IMR-90 (cell line): ENCODE data around the gene KCNMA1. TPM values are rescaled to one million over a fixed set of nuclear protein-coding genes. Genes with fewer than 3 reads are reported as not detected.

Experiments
- ATAC-seq: fragments of 200-7000 bp; cut with Tn5 transposase; 2 replicates; pipeline ENCODE4 v1.9.1; 2020; ENCODE audit warnings: low read depth, mild to moderate bottlenecking, moderate library complexity
- BruUV-seq: library from RNA; stranded (reverse); fragments of 400-500 nt; replicated peaks from 2 replicates; lab custom pipeline; 2021; lab: Mats Ljungman, UMichigan
- CTCF ChIA-PET: fragments of 300-600 bp; formaldehyde crosslinking; extraction: SDS; loops from one replicate; lab custom pipeline; 2021; ENCODE audit warnings: antibody characterized with exemption; lab: Yijun Ruan, JAX
- POLR2A ChIA-PET: fragments of 300-600 bp; sonication (Branson Sonifier 250); formaldehyde crosslinking; loops from one replicate; lab custom pipeline; 2022; ENCODE audit warnings: antibody characterized with exemption; ENCODE audit not compliant: unreplicated experiment; lab: Charles Lee
- DNase-seq: peaks from one replicate; pipeline ENCODE4 v3.0.0; 2013
- H2AFZ ChIP-seq: replicated peaks from 2 replicates; pipeline ENCODE3; 2013; ENCODE audit warnings: low read length, mild to moderate bottlenecking; ENCODE audit not compliant: poor library complexity
- H2AK5ac ChIP-seq: 2 replicates; pipeline ENCODE4 v1.6.1; 2013; ENCODE audit warnings: low read depth, low read length, inconsistent platforms
- H2AK9ac ChIP-seq: replicated peaks from 2 replicates; pipeline ENCODE3; 2013; ENCODE audit warnings: mild to moderate bottlenecking, low read depth, low read length, moderate library complexity; ENCODE audit not compliant: poor library complexity
- H2BK120ac ChIP-seq: 2 replicates; pipeline ENCODE4 v1.6.1; 2013; ENCODE audit warnings: low read depth, low read length, inconsistent platforms
- H2BK15ac ChIP-seq: 3 replicates; pipeline ENCODE4 v1.6.1; 2013; ENCODE audit warnings: low read depth, low read length, inconsistent platforms
- H2BK20ac ChIP-seq: 2 replicates; pipeline ENCODE4 v1.6.1; 2013; ENCODE audit warnings: low read depth, mild to moderate bottlenecking, inconsistent platforms, low read length, moderate library complexity
- H2BK5ac ChIP-seq: 2 replicates; pipeline ENCODE4 v1.6.1; 2013; ENCODE audit warnings: mild to moderate bottlenecking, low read depth, low read length, inconsistent platforms; ENCODE audit not compliant: poor library complexity, severe bottlenecking
- H3K14ac ChIP-seq: replicated peaks from 2 replicates; pipeline ENCODE4 v1.6.1; 2013; ENCODE audit warnings: low read depth, low read length, inconsistent platforms
- H3K18ac ChIP-seq: 2 replicates; pipeline ENCODE4 v1.6.1; 2013; ENCODE audit warnings: low read depth, low read length, control low read depth
- H3K23ac ChIP-seq: 2 replicates; pipeline ENCODE4 v1.6.1; 2013; ENCODE audit warnings: low read depth, low read length, inconsistent platforms
- H3K27ac ChIP-seq: 2 replicates; pipeline ENCODE4 v1.5.1; 2013; ENCODE audit warnings: mild to moderate bottlenecking, control low read depth, low read length; ENCODE audit not compliant: insufficient read depth
- H3K27me3 ChIP-seq: 2 replicates; pipeline ENCODE4 v1.6.1; 2013; ENCODE audit warnings: low read length; ENCODE audit not compliant: control insufficient read depth, insufficient read depth
- H3K36me3 ChIP-seq: 2 replicates; pipeline ENCODE4 v1.6.1; 2013; ENCODE audit warnings: low read length, mixed read lengths; ENCODE audit not compliant: control insufficient read depth, insufficient read depth
- H3K4ac ChIP-seq: 2 replicates; pipeline ENCODE4 v1.6.1; 2013; ENCODE audit warnings: low read depth, low read length, inconsistent platforms
- H3K4me1 ChIP-seq: 2 replicates; pipeline ENCODE4 v1.6.1; 2013; ENCODE audit warnings: low read length, mixed read lengths; ENCODE audit not compliant: control insufficient read depth, insufficient read depth
- H3K4me2 ChIP-seq: 2 replicates; pipeline ENCODE4 v1.6.1; 2013; ENCODE audit warnings: low read depth, mild to moderate bottlenecking, control low read depth, low read length, moderate library complexity
- H3K4me3 ChIP-seq: 2 replicates; pipeline ENCODE4 v1.5.1; 2013; ENCODE audit warnings: low read depth, mild to moderate bottlenecking, control low read depth, low read length, moderate library complexity; ENCODE audit not compliant: insufficient read depth
- H3K56ac ChIP-seq: 2 replicates; pipeline ENCODE4 v1.6.1; 2013; ENCODE audit warnings: low read length, inconsistent platforms; ENCODE audit not compliant: insufficient read depth; ENCODE audit errors: extremely low read depth
- H3K79me1 ChIP-seq, 2 experiments: 2 replicates each; pipeline ENCODE4 v1.6.1; 2013; ENCODE audit warnings: low read length in 2 of 2, inconsistent platforms in 1 of 2, low read depth in 1 of 2
- H3K9ac ChIP-seq: 2 replicates; pipeline ENCODE4 v1.6.1; 2013; ENCODE audit warnings: low read depth, low read length, control low read depth
- H3K9me1 ChIP-seq: 2 replicates; pipeline ENCODE4 v1.6.1; 2013; ENCODE audit warnings: low read length, inconsistent platforms; ENCODE audit not compliant: insufficient read depth
- H3K9me3 ChIP-seq: 2 replicates; pipeline ENCODE4 v1.6.1; 2013; ENCODE audit warnings: low read length; ENCODE audit not compliant: control insufficient read depth, insufficient read depth
- H4K20me1 ChIP-seq: 2 replicates; pipeline ENCODE4 v1.6.1; 2013; ENCODE audit warnings: low read length, inconsistent platforms; ENCODE audit not compliant: insufficient read depth
- H4K5ac ChIP-seq: 2 replicates; pipeline ENCODE4 v1.6.1; 2013; ENCODE audit warnings: mild to moderate bottlenecking, low read depth, low read length, control low read depth
- H4K8ac ChIP-seq, 2 experiments: 2 replicates each; pipeline ENCODE4 v1.6.1; 2013; ENCODE audit warnings: low read depth in 2 of 2, low read length in 2 of 2, control low read depth in 1 of 2, inconsistent platforms in 1 of 2
- H4K91ac ChIP-seq: 2 replicates; pipeline ENCODE4 v1.6.1; 2013; ENCODE audit warnings: low read depth, low read length, inconsistent platforms; ENCODE audit not compliant: insufficient read depth
- WGBS, 2 experiments: methylation state at CpG; one replicate each; pipeline versions ENCODE4 v1.1.5 to v1.1.7; 2013; ENCODE audit warnings: missing lambda C conversion rate in 2 of 2; ENCODE audit not compliant: insufficient read length in 1 of 2; ENCODE audit errors: extremely low coverage in 2 of 2; 5-methylcytosine and 5-hydroxymethylcytosine counted together
- dilution Hi-C: fragments of 300-500 bp; cut with HindIII; formaldehyde crosslinking; loops from one replicate; pipeline ENCODE4 v1.14.3; 2018; ENCODE audit warnings: low sequenced_read_pairs; ENCODE audit not compliant: unreplicated experiment
- in situ Hi-C: fragments of 300-500 bp; cut with MboI; formaldehyde crosslinking; loops from 3 replicates; pipeline ENCODE4 v1.14.3; 2019; ENCODE audit warnings: low sequenced_read_pairs, inconsistent platforms, mixed read lengths
- intact Hi-C: fragments of 100-400 bp; cut with micrococcal nuclease; formaldehyde crosslinking; loops from 2 replicates; pipeline ENCODE4 v1.10.0; 2022
- polyA plus RNA-seq, 3 experiments: library from polyadenylated mRNA; depleted of rRNA; stranded (reverse); fragments of >200 nt; gene quantifications; 2 replicates each; pipeline ENCODE4 v1.2.3, GENCODE V29; 2012; ENCODE audit warnings: low replicate concordance in 1 of 3
- total RNA-seq: library from RNA; depleted of rRNA; stranded (reverse); fragments of >200 nt; gene quantifications from 2 replicates; pipeline ENCODE4 v1.2.3, GENCODE V29; 2012
- TF ChIP-seq, protein P1 (sequence below): conservative IDR thresholded peaks from 2 replicates; pipeline ENCODE4 v1.5.1; 2012; ENCODE audit warnings: mild to moderate bottlenecking, low read depth, low read length, improper control_type of control experiment

KCNMA1 gene
- total and polyA plus RNA-seq, 2 of the 4 experiments (the other 2 are of a cell fraction) = 25.6 to 29.6 TPM

DNA sequence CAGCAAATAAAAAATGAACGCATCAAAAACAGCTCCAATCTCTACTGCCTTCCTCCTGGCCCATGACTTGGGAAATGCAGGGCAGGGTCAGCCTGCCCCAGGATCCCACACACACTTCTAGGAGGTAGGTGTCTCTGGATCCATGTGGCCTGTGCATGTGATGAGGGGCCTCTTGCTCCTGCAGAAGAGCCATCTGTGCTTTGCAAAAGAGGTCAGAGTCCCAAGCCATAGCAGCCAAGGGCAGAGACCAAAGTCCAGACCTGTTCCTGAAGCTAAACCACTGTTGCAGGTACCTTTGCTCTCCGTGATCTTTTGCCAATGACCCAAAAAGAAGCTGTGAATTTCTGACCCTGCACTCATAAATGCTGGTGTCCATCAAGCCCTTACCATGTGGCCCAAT lies 57.1 kb downstream of the KCNMA1 start:
- Histone ChIP-seq H4K91ac (no peak overlapping the region), H3K4me2 (no peak overlapping the region), H2BK5ac (no peak overlapping the region), H2BK20ac (no peak overlapping the region), H3K27me3 (no peaks in the 10 kb centered on the region), H4K20me1 (no peaks in the 10 kb centered on the region), H3K4me1 (peaks cover 9% of the 10 kb centered on the region), H3K4me3 (no peak overlapping the region), H3K36me3 (no peaks in the 10 kb centered on the region), H2BK120ac (no peak overlapping the region), H3K4ac (no peak overlapping the region), H3K79me1 (peaks cover 0 to 19% of the 10 kb centered on the region in 2 experiments; a peak in 2 of 4 replicates), H4K5ac (no peak overlapping the region), H4K8ac (no peak overlapping the region), H2AK5ac (no peak overlapping the region; the same call in 1 of the 2 replicates), H3K23ac (no peak overlapping the region), H3K14ac (no peak overlapping the region), H3K9me1 (peaks cover 24% of the 10 kb centered on the region), H2AFZ (no peak overlapping the region), H3K9ac (no peak overlapping the region), H3K27ac (no peak overlapping the region), H2BK15ac (no peak overlapping the region), H3K9me3 (no peaks in the 10 kb centered on the region), H3K56ac (no peak overlapping the region), H2AK9ac (no peak overlapping the region), H3K18ac (no peak overlapping the region)
- WGBS, 2 experiments = 80% methylated on average over 1 of the region's 2 CpGs; no CpG with 5 or more reads in 1 of the 2 experiments
- in situ Hi-C loops (no loop called here), intact Hi-C loops (loop anchor here (10.0 kb wide), 1 partner anchor 46 kb away; no protein-coding TSS in a partner anchor), dilution Hi-C loops (no loop called here)
- no TSS peak for BruUV-seq
- DNase-seq = no peak
- ChIA-PET CTCF (no interaction called here), POLR2A (interaction anchor here (0.7 kb wide), 1 partner anchor 12 kb away, joined by 4 read pairs; no protein-coding TSS in a partner anchor)
- ATAC-seq = no peak
- TF ChIP-seq, protein P1, sequence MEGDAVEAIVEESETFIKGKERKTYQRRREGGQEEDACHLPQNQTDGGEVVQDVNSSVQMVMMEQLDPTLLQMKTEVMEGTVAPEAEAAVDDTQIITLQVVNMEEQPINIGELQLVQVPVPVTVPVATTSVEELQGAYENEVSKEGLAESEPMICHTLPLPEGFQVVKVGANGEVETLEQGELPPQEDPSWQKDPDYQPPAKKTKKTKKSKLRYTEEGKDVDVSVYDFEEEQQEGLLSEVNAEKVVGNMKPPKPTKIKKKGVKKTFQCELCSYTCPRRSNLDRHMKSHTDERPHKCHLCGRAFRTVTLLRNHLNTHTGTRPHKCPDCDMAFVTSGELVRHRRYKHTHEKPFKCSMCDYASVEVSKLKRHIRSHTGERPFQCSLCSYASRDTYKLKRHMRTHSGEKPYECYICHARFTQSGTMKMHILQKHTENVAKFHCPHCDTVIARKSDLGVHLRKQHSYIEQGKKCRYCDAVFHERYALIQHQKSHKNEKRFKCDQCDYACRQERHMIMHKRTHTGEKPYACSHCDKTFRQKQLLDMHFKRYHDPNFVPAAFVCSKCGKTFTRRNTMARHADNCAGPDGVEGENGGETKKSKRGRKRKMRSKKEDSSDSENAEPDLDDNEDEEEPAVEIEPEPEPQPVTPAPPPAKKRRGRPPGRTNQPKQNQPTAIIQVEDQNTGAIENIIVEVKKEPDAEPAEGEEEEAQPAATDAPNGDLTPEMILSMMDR = no peak
